Natural killer cell (primary cell): Measurements from ENCODE around the gene SNX11. TPM values are rescaled to one million over a fixed set of nuclear protein-coding genes. Genes with fewer than 3 reads are reported as not detected.

Experiments used
- ATAC-seq, 3 donors: fragments of 150-1000 bp in 2 of 3; fragments of 200-7000 bp in 1 of 3; cut with Tn5 transposase; 1 replicate in 1 of 3; 2 replicates in 2 of 3; pipeline ENCODE4 v1.10.0; 2021; ENCODE audit warnings: mild to moderate bottlenecking in 2 of 3, moderate library complexity in 2 of 3
- DNase-seq, 2 donors: peaks; one replicate each; pipeline versions ENCODE4 v3.0.0 to v3.0.0-alpha.2; 2013 to 2021; ENCODE audit warnings: mixed read lengths in 1 of 2
- H3K27ac ChIP-seq: one replicate; pipeline ENCODE4 v1.5.1; 2013; ENCODE audit warnings: mild to moderate bottlenecking, low read length
- H3K27me3 ChIP-seq: one replicate; pipeline ENCODE4 v1.6.1; 2013; ENCODE audit warnings: low read length; ENCODE audit not compliant: control insufficient read depth, insufficient read depth
- H3K36me3 ChIP-seq: one replicate; pipeline ENCODE4 v1.6.1; 2013; ENCODE audit warnings: low read length; ENCODE audit not compliant: control insufficient read depth, insufficient read depth
- H3K4me1 ChIP-seq: one replicate; pipeline ENCODE4 v1.6.1; 2013; ENCODE audit warnings: low read length; ENCODE audit not compliant: control insufficient read depth, insufficient read depth
- H3K4me3 ChIP-seq: one replicate; pipeline ENCODE4 v1.5.1; 2013; ENCODE audit warnings: low read length
- H3K9me3 ChIP-seq: one replicate; pipeline ENCODE4 v1.6.1; 2013; ENCODE audit warnings: low read length; ENCODE audit not compliant: control insufficient read depth, insufficient read depth
- H3K27ac Mint-ChIP-seq, 2 donors: one replicate each; pipeline ENCODE4 v1.8.0; 2022; ENCODE audit warnings: mild to moderate bottlenecking in 2 of 2, mixed read lengths in 2 of 2, moderate library complexity in 1 of 2
- H3K27me3 Mint-ChIP-seq, 2 donors: one replicate each; pipeline ENCODE4 v1.8.0; 2022; ENCODE audit warnings: low read depth in 2 of 2, mixed read lengths in 2 of 2
- H3K36me3 Mint-ChIP-seq: one replicate; pipeline ENCODE4 v1.8.0; 2022; ENCODE audit warnings: mixed read lengths
- H3K4me1 Mint-ChIP-seq, 2 donors: one replicate each; pipeline ENCODE4 v1.8.0; 2022; ENCODE audit warnings: mixed read lengths in 2 of 2
- H3K4me3 Mint-ChIP-seq: one replicate; pipeline ENCODE4 v1.8.0; 2022; ENCODE audit warnings: mild to moderate bottlenecking, moderate library complexity, mixed read lengths
- H3K9me3 Mint-ChIP-seq, 2 donors: one replicate each; pipeline ENCODE4 v1.8.0; 2022; ENCODE audit warnings: mixed read lengths in 2 of 2
- CTCF ChIP-seq: fragments of 200-600 bp; IDR thresholded peaks from one replicate; pipeline ENCODE4 v1.8.0; 2022; ENCODE audit warnings: antibody characterized with exemption
- WGBS: methylation state at CpG from one replicate; pipeline ENCODE4 v1.1.7; 2013; ENCODE audit warnings: missing lambda C conversion rate; ENCODE audit not compliant: insufficient coverage; 5-methylcytosine and 5-hydroxymethylcytosine counted together
- intact Hi-C: fragments of 100-400 bp; cut with micrococcal nuclease; formaldehyde crosslinking; loops from one replicate; pipeline ENCODE4 v1.14.2; 2022
- total RNA-seq, 4 donors: library from RNA; stranded (reverse); fragments of 120-200 nt in 1 of 4; gene quantifications; one replicate each; pipeline versions ENCODE4 v1.2.3 to v1.2.4, GENCODE V29; 2013 to 2022

SNX11 gene
- total RNA-seq, 3 donors from 2014 or later (not counting 1 experiment from before 2014, with no cell fraction given) = 22.4 to 43.2 (median 33.2) TPM

GRCh38 chr17:48060249-48060648 lies 47.3 kb upstream of the SNX11 start:
- Mint-ChIP-seq H3K27me3 (no peaks in the 10 kb centered on the region), H3K27ac (no peak overlapping the region), H3K9me3 (no peaks in the 10 kb centered on the region), H3K36me3 (no peaks in the 10 kb centered on the region), H3K4me1 (peaks cover 14 to 26% of the 10 kb centered on the region in 2 donors), H3K4me3 (no peak overlapping the region)
- 87% methylated on average over 5 of the region's 7 CpGs for WGBS
- ATAC-seq = no peak
- no peak for DNase-seq
- intact Hi-C loops = no loop called here
- H3K9me3 ChIP-seq = no peaks in the 10 kb centered on the region
- H3K27me3 ChIP-seq = no peaks in the 10 kb centered on the region
- peaks cover 72% of the 10 kb centered on the region for H3K36me3 ChIP-seq
- H3K27ac ChIP-seq = no peak overlapping the region
- H3K4me3 ChIP-seq = no peak overlapping the region
- no peak for TF ChIP-seq CTCF
- H3K4me1 ChIP-seq = peaks cover 3% of the 10 kb centered on the region

DNA sequence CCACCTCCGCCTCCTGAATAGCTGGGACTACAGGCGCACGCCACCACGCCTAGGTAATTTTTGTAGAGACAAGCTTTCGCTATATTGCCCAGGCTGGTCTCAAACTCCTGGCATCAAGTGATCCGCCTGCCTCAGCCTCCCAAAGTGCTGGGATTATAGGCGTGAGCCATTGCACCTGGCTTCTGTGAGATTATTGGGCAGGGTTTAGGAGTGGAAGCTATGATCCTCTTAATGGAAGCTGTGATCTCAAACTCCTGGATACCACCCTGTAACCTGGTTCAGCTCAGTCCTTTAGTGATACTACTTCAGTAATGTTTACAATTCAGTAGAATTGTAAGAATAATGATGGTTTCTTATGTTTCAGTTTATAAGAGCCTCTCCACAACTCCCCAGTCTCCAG lies 45.3 kb upstream of the SNX11 start:
- no peaks in the 10 kb centered on the region for H3K9me3 ChIP-seq
- TF ChIP-seq CTCF = no peak
- no peak overlapping the region for H3K4me3 Mint-ChIP-seq
- peaks cover 67% of the 10 kb centered on the region for H3K36me3 ChIP-seq
- intact Hi-C loops = no loop called here
- H3K27me3 Mint-ChIP-seq = no peaks in the 10 kb centered on the region
- no peaks in the 10 kb centered on the region for H3K4me1 ChIP-seq
- no peak overlapping the region for H3K4me3 ChIP-seq
- H3K27ac ChIP-seq = no peak overlapping the region
- H3K36me3 Mint-ChIP-seq = no peaks in the 10 kb centered on the region
- WGBS = 97% methylated on average over 7 of the region's 7 CpGs
- no peaks in the 10 kb centered on the region for H3K9me3 Mint-ChIP-seq
- ATAC-seq (no peak), DNase-seq (no peak)
- peaks cover 0 to 9% of the 10 kb centered on the region in 2 donors for H3K4me1 Mint-ChIP-seq
- H3K27me3 ChIP-seq = no peaks in the 10 kb centered on the region
- no peak overlapping the region for H3K27ac Mint-ChIP-seq

DNA sequence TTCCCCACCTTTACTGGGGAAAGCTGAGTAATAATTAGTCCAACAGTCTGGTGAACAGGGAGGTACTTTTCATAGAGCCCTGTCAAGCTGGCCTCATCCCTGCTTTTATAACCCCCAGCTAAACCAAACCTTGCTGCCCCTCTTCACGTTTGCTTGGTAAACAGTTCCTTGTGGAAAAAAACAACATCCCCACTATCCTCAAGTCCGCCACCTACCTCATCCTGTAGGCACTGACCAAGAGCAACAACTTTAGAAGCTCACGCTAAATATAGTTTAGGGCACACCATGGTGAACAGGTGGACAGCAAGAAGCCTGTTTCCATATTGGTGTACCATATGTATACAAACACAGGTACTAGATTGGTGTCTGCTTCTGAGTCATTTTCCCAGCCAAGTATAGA lies 42.9 kb upstream of the SNX11 start:
- Mint-ChIP-seq H3K27me3 (no peaks in the 10 kb centered on the region), H3K4me3 (no peak overlapping the region), H3K4me1 (peaks cover 0 to 2% of the 10 kb centered on the region in 2 donors), H3K27ac (peak overlapping the region in 1 of 2 donors; percentile 29), H3K36me3 (no peaks in the 10 kb centered on the region), H3K9me3 (no peaks in the 10 kb centered on the region)
- WGBS = 91% methylated on average over 3 of the region's 3 CpGs
- no peak for DNase-seq
- no peaks in the 10 kb centered on the region for H3K27me3 ChIP-seq
- H3K4me1 ChIP-seq = no peaks in the 10 kb centered on the region
- peaks cover 46% of the 10 kb centered on the region for H3K36me3 ChIP-seq
- H3K27ac ChIP-seq = no peak overlapping the region
- no peaks in the 10 kb centered on the region for H3K9me3 ChIP-seq
- TF ChIP-seq CTCF = no peak
- ATAC-seq = no peak
- no peak overlapping the region for H3K4me3 ChIP-seq
- intact Hi-C loops = no loop called here

- Mint-ChIP-seq H3K27me3 (no peaks in the 10 kb centered on the region), H3K4me1 (no peaks in the 10 kb centered on the region), H3K27ac (no peak overlapping the region), H3K4me3 (no peak overlapping the region), H3K36me3 (no peaks in the 10 kb centered on the region), H3K9me3 (no peaks in the 10 kb centered on the region)
- 100% methylated on average over 1 of the region's 1 CpG for whole genome bisulfite sequencing
- peaks cover 38% of the 10 kb centered on the region for H3K36me3 ChIP-seq
- H3K27me3 ChIP-seq = no peaks in the 10 kb centered on the region
- no peaks in the 10 kb centered on the region for H3K4me1 ChIP-seq
- no peak for ATAC-seq
- DNase-seq = no peak
- TF ChIP-seq CTCF = no peak
- H3K27ac ChIP-seq = no peak overlapping the region
- intact Hi-C loops = no loop called here
- no peak overlapping the region for H3K4me3 ChIP-seq
- H3K9me3 ChIP-seq = no peaks in the 10 kb centered on the region
Measured at GRCh38 chr17:48066192-48066591, 41.4 kb upstream of the SNX11 start.
